NK-92 (cell line): ENCODE measurements around the gene C21orf58.

Experiments used
- DNase-seq: peaks from one replicate; lab custom pipeline; 2025; ENCODE audit not compliant: unreplicated experiment; lab: John Stamatoyannopoulos, UW

The C21orf58 gene

DNA sequence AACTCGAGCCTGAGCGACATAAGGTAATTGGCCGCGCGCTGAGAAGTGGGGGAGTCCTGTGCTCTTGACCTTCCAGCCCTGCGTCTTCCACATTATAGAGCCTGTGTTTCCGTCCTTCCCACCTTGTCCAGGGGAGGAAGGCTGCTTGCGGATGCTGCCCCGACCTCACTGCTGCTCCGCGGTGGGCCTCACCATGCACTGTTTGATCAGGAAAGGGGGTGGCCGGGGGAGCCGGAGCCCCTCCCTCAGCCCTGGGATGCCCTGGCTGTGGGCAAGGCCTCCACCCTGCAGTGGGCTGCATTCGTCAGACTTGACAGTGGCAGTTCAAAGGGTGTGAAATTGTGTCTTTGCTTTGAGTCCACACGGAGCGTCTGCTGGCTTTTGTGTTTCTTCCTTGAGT lies 30.4 kb upstream of the C21orf58 start:
- no peak for DNase-seq

DNA sequence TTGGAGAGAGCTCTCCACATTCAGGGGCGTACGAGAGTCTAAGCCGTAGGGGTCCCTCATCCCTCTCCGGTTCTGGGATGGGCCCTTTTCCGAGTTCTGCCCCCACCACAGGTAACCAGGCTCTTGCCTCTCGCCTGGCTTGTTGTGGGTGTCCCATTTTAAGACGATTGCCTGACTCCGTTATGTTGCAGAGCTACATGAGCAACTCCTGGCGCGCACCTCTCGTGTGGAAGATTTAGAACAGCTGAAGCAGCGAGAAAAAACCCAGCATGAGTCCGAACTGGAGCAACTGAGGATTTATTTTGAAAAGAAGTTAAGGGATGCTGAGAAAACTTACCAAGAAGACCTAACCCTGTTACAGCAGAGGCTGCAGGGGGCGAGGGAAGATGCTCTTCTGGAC lies 29.2 kb upstream of the C21orf58 start:
- DNase-seq, result no peak

DNA sequence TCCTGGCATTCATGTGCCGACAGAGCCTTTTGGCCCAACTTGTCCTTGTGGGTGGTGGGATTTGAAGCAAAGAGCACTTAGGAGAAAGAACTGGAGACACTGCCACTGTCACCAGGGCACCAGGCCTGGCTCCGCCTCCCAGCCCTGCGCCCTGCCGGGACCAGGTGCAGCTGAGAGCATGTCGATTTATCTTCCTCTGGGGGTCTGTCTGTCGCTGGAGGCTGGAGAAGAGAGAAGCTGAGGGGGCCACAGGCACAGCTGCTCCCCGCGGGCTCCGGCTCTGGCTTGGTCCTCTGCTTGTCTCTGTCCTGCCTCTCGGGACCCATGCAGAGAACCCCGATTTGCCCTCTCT lies 28.5 kb upstream of the C21orf58 start:
- DNase-seq, result no peak

DNA sequence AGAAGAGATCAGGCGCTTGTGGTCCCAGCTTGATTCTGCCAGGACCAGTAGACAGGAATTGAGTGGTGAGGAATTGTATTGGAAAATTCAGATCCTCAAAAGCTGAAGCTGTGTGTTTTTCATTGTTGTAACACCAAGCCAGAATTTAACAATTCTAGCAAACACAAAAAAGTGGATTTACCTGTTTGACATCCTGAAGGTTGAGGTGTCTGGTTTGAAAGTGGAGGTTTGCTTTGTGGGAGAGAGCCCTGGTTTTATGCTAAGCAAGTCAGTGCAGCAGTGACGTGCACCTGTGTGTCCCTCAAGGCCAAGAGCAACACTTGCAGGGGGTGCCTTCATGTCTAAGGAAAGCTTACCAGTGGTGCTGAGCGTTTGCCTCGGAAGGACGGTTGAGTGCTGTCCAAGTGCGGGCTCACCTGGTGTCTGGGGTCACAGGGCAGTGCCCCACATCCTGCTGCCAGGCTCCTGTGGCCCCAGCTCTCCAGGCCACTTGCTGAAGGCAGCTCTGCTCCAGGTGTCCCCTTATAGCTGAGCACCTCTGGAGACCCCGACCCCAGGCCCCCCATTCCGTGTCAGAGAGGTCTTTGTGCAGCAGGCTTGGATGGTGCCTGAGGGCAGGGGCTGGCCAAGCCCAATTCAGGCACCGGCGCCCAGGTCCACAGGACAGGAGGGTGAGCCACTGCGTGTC lies 27.9 kb upstream of the C21orf58 start:
- no peak for DNase-seq

DNA sequence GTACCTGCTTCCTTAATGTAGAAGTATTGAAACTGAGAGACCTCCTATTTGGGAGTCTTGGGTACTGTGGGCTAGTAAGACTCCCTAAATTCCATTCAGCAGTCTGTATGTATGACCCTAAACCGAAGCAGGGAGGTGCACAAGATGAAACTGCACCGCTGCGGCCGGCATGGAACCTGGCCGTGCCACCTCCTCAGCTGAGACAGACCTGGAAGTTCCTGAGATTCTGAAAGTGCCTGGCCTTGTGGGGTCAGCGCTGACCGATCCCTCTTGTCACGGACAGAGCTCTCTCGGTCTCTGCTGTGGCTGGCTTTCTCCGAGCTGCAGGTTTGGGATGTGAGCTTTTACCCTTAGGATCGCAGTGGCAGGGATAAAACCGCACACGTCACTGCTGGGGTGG lies 27.3 kb upstream of the C21orf58 start:
- DNase-seq, result no peak

DNA sequence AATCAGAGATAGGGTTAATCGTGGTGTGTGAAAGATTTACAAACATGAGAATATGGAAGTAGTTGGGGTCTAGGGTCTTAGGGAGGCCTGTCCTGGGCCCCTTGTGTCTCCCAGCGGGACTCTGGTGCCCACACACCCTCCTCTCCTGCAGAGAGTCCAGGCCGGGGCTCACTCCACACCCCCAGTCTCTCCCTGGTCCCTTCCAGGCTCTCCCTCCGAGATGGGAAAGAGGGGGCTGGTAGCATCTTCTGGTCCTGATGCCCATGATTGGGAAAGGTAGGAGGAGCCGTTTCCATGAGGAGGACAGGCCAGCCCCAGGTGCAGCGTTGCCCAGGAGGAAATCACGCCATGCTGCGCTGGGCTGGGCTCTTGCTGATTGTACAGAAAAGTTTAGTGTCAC lies 26.9 kb upstream of the C21orf58 start:
- DNase-seq, result no peak

DNA sequence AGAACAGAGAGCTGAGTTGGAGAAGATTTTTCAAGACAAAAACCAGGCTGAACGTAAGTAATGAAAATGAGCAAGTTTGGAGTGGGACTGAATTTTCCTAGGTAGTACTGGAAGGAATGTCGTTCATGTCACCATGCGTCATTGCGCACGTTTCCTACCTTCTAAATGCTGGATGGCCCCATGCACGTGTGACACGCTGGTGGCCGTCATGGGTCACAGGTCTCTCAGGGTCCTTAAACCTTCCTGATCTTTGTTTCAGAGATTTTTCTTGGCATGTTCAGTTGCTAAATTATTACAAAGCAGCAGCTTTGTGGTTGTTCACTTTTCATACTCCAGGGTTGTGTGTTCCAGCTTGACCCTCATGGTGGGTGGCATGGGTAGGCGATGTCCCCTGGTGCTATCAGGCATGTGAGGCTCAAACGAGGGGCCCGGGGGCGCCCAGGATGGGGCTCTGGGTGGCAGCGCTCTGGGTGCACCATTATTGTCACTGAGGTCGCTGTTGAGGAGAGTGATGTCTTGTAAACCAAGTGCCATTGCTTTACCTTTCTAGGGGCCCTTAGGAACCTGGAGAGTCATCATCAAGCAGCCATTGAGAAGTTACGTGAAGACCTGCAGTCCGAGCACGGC lies 25.6 kb upstream of the C21orf58 start:
- DNase-seq, result no peak

DNA sequence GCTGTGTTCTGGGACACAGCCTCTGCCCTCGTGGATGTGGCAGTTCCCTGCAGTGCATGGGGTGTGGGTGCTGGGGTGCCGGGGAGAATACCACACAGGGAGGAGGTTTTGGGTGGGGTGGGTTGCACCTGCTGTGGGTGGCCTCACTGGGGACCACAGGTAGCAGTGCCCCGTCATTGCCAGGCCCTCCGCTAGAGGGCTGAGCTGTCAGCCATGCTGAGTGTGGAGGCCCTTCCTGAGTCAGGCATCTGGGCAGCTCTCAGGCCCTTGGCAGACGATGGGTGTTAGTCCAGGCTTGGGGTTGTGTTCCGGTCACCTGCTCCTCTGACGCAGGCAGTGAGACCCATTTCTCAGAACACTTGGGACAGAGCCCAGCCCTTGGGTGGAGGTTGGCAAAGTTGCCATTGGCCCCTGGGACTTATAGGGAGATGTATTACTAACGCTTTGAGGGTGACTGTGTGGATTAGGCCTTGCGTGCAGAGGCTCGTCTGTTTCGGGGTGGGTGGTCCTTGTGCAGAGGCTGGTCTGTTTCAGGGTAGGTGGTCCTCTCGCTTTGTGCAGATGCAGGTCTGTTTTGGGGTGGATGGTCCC lies 24.2 kb upstream of the C21orf58 start:
- no peak for DNase-seq

DNA sequence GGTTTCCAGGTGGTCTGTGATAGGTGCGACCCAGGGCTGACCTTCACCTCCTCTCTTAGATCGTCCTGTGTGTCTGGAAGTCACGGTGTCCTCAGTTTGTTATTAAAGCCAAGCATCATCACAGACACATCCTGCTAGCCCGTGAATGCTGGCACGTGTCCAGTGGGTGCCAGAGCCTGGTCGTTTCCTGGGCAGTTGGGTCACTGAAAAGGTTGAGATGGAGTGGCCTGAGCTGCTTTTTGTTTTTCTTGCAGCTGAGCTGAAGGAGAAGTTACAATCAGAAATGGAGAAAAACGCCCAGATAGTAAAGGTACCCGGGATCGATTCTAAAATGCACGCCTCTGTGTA lies 23.5 kb upstream of the C21orf58 start:
- DNase-seq, result no peak

DNA sequence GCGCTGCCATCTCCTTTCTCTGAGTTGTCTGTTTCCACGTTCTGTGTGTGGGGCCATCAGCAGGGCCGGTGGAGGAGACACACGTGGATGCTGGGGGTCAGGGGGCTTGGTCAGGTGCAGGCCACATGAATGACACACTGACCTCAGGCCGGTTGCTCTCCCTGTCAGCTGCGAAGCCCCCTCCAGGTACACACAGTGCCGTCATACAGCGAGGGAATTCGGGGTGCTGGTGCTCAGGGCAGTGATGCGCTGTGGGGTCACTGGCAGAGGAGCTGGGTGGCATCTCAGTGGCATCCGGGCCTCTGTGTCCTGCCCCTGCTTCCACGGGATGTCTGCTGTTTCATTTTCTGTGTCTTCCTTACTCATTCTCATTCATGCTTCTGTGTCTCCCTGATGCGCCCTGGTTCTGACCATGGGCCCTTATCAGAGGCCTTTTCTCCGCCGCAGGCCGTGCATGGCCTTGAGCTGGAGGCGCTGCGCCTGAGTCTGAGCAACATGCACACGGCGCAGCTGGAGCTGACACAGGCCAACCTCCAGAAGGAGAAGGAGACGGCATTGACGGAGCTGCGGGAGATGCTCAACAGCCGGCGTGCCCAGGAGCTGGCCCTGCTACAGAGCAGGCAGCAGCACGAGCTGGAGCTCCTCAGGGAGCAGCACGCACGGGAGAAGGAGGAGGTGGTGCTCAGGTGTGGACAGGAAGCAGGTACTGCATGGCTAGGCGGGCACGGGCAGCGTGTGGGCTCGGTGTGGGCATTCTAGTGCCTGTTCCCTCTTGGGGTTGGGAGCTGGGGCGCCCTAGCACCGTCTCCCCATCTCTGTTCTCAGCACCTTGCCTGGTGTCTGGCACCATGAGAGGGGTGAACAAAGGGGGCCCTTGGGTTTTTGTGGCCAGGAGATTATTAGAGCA lies 22.9 kb upstream of the C21orf58 start:
- no peak for DNase-seq

DNA sequence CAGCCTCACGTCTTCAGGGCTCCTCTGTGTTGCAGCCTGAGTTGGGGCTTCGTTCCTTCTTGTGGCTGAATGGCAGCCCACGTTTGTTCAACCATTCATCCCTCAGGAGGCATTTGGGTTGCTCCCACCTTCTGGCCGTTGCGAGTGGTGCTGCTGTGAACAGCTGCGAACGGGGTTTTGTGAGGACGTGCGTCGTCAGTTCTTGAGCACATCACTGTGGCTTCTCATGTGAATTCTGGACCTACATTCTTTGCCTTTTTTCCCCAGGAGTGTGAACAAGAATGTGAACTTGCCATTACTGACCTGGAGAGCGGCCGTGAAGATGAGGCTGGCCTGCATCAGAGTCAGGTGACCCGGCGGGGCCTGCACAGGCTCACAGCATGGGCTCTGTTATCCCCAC lies 22.2 kb upstream of the C21orf58 start:
- no peak for DNase-seq

DNA sequence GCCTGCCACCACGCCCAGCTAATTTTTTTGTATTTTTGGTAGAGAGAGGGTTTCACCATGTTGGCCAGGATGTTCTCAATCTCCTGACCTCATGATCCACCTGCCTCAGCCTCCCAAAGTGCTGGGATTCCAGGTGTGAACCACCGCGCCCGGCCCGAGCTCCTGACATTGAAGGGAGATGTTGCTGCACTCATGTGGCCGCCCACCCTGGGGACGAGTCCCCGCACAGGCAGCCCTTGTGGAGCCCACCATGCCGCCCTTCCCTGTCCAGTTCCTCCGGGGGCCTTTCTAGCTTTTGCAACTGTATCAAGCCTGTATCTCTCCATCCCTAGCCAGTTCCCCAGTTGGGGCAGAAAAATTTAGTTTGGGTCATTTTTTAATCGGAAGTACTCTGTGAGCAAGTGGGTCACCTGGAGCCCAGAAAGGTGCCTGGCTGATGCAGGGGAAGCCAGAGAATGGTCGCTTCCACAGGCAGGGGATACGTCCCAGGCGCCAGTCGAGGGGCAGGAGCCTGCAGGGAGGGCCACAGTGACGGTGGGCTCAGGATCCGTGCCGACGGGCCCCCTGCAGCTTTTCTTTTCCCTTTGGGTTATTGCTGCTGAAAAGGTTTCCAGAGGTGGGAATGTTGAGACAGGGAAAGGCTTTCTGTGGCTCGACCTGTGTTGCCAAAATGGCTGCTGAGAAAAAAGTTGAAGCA lies 20.7 kb upstream of the C21orf58 start:
- no peak for DNase-seq

DNA sequence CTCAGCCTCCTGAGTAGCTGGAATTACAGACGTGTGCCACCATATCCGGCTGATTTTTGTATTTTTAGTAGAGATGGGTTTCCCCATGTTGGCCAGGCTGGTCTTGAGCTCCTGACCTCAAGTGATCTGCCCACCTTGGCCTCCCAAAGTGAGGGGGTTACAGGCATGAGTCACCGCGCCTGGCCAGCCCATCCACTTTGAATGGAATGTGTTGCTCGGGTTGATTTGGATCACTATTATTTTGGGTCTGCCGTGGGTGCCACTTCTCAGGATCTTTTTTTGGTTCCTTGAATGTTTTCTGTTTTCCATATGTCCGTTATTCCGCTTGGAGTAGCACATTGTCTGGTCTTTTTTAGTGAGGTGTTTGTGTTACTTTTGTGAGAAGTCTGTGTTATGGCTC lies 17.3 kb upstream of the C21orf58 start:
- DNase-seq, result no peak

DNA sequence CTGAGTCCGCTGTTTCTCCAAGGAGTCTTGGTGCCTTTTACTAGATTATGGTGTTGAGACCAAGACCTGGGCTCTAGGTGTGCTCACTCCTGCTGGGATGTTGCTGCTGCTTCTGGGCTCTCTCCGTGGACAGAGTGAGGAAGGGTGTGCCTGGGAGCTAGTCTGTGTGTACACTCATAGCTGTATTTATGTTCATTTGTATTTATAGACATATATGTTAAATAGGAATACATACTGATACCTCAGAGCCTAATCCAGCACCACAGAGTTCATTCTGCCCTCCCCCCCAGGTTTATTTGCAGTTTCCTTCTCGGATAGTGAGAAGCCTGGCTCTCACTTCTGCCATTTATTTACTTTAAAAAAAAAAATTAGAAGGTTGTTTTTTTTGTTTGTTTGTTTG lies 12.9 kb upstream of the C21orf58 start:
- no peak for DNase-seq

DNA sequence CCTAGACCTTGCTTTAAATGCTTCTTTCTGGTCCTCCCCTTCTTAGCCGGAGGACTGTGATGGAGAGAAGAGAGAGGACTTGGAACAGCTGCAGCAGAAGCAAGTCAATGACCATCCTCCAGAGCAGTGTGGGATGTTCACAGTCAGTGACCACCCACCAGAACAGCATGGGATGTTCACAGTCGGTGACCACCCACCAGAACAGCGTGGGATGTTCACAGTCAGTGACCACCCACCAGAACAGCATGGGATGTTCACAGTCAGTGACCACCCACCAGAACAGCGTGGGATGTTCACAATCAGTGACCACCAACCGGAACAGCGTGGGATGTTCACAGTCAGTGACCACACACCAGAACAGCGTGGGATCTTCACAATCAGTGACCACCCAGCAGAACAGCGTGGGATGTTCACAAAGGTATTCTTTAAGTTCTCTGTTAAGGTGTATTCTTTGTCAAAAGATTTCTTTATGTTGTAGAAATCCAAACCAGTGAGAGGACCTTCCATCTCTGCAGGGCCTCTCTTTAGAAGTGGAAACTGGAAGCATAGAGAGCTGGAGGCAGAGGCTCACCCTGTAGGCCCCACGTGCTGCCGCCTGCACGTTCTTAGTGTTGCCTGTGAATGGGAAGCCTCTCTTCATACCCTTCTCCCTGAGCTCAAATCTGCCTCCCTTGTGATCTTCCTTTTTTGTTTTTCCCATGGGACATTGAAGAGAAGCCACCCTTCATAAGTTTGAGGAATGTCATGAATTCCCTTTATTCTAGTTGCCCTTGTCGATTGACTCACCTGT lies 10.9 kb upstream of the C21orf58 start:
- DNase-seq, result no peak

DNA sequence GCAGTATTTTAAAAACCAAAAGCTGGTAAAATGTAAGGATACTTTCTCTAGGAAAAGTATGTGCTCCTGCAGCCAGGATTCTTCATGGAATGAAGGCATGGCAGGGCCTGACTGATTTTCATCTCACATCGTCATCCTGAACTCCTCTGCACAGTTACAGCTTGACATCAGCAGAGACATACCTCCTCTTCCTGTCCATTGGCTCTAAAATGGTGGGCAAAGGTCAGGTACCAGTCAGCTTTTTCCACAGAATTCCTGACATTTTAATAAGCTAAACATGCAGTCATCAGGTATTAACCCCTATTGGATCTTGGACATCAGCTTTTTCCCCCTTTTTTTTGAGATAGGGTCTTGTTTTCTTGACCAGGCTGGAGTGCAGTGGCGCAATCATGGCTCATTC lies 6.1 kb upstream of the C21orf58 start:
- no peak for DNase-seq

DNA sequence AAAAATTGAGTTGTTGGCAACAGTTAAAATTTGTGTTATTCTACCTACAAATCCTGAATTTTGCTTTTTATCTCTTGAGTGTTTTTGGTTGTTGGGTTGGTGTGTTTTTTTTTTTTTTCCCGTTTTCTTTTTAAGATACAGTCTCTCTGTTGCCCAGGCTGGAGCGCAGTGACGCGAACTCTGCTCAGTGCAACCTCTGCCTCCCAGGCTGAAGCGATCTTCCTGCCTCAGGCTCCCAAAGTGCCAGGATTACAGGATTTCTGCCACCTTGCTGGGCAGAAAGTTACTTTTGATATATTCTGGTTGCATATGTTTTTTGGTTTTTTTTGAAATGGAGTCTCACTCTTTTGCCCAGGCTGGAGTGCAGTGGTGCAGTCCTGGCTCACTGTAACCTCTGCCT lies 4.5 kb upstream of the C21orf58 start:
- DNase-seq, result no peak

DNA sequence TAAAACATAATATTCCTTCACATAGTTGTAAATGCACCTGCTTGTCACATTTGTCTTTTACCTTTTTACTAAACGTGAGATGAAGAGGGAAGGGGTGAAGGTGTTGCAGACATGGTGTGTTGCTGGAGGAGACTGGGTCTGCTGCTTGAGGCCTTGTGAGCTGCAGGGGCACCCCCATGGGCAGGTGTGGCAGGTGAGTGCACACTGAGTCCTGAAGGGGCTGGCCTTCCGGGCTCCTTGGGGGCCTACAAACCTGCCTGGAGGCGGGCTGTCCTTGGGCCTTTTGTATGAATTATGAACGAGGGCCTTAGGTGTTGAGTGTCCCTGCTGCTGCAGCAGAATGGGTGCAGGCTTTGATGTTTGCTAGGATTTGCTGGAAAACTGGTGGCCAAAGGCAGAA lies 4.0 kb upstream of the C21orf58 start:
- DNase-seq, result no peak

DNA sequence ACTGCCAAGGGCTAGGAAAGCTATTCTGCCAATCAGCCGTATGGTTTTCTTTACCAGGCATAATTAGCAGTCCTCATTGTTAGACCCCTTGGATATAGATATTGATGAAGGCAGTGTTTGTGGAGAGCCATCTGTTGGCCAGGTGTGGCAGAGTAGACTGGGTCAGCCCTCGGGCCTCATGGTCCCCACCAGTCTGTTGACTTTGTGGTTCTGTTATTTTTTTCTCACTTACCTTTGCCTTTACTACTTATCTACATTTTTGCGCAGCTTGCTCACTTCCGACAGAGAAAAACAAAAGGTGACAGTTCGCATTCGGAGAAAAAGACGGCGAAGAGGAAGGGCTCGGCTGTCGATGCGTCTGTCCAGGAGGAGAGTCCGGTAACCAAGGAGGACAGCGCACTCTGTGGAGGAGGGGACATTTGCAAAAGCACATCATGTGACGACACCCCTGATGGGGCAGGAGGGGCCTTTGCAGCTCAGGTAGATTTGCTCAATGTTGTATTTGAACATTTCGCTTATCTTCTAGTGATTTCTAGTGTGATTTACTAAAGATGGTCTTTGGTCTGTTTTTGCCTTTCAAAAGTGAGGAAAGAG lies 2.5 kb upstream of the C21orf58 start:
- no peak for DNase-seq
